Adrenal gland (tissue), 12 donors: ENCODE results near the gene C5orf34. TPM values are rescaled to one million over a fixed set of nuclear protein-coding genes. Genes with fewer than 3 reads are reported as not detected.
"Not testable (repeated sequence)": the region's sequence is repeated elsewhere in the genome, so short reads cannot be mapped to it uniquely, and the experiment has no call there.

Source experiments
- DNase-seq, 7 donors: peaks; one replicate each; pipeline ENCODE4 v3.0.0-alpha.2; 2019 to 2020
- H3K27ac ChIP-seq, 5 donors: fragments of 200-600 bp; sonication (generic) in 4 of 5; 1 replicate in 3 of 5; 2 replicates in 2 of 5; pipeline versions ENCODE4 v1.5.1 to v1.8.0; 2016 to 2020; ENCODE audit warnings: mild to moderate bottlenecking in 1 of 5
- H3K27me3 ChIP-seq: fragments of 200-600 bp; 2 replicates; pipeline ENCODE4 v1.8.0; 2021
- H3K36me3 ChIP-seq, 2 donors: fragments of 200-600 bp; replicated peaks in 1 of 2; 1 replicate in 1 of 2; 2 replicates in 1 of 2; pipeline versions ENCODE4 v1.5.1 to v1.8.0; 2018 to 2022
- H3K4me1 ChIP-seq, 2 donors: fragments of 200-600 bp; replicated peaks in 1 of 2; 1 replicate in 1 of 2; 2 replicates in 1 of 2; pipeline versions ENCODE4 v1.5.1 to v1.8.0; 2018 to 2021
- H3K4me3 ChIP-seq, 4 donors: fragments of 200-600 bp; sonication (generic) in 3 of 4; one replicate each; pipeline ENCODE4 v1.5.1; 2016 to 2018
- H3K9me3 ChIP-seq, 3 donors: fragments of 200-600 bp; sonication (generic) in 1 of 3; replicated peaks in 1 of 3; 1 replicate in 2 of 3; 2 replicates in 1 of 3; pipeline versions ENCODE4 v1.5.1 to v1.8.0; 2016 to 2021
- POLR2A ChIP-seq, 2 donors: fragments of 450-650 bp; IDR thresholded peaks; one replicate each; pipeline ENCODE4 v1.6.1; 2017; ENCODE audit warnings: antibody characterized with exemption in 2 of 2, mild to moderate bottlenecking in 2 of 2, moderate library complexity in 1 of 2
- WGBS, 4 donors: extraction: QIAGEN DNeasy Blood & Tissue Kit in 2 of 4; methylation state at CpG; one replicate each; pipeline versions ENCODE4 v1.1.5 to v1.1.7; 2013 to 2017; 5-methylcytosine and 5-hydroxymethylcytosine counted together
- intact Hi-C, 2 donors: fragments of 100-400 bp; cut with DNase I; formaldehyde crosslinking; loops; one replicate each; pipeline versions ENCODE4 v1.14.1 to v1.15.0; 2022 to 2023
- polyA plus RNA-seq, 3 donors: library from polyadenylated mRNA; stranded (reverse); fragments of 200-250 nt in 2 of 3; fragments of 350-450 nt in 1 of 3; fragmentation: Illumina TruSeq in 1 of 3; extraction: RNeasy Lipid Tissue Mini Kit (QIAGEN cat#74804) in 1 of 3; gene quantifications; one replicate each; pipeline ENCODE4 v1.2.3, GENCODE V29; 2013 to 2014
- total RNA-seq, 9 donors: library from RNA; depleted of rRNA in 4 of 9; stranded (reverse); fragments of >200 nt in 4 of 9; fragments of 120-200 nt in 1 of 9; fragmentation: NEBNext Ultra II Directional in 1 of 9; extraction: Animal tissue kit (Norgen Biotek cat#: 25700) in 1 of 9; gene quantifications; one replicate each; pipeline versions ENCODE4 v1.1.0 to v1.2.4, GENCODE V29; 2013 to 2023
- TF ChIP-seq, protein P1 (sequence below), 6 experiments: fragments of 450-650 bp in 4 of 6; fragments of 200-600 bp in 2 of 6; sonication (generic) in 1 of 6; IDR thresholded peaks; 1 replicate in 5 of 6; 2 replicates in 1 of 6; pipeline versions ENCODE4 v1.5.1 to v1.8.0; 2016 to 2021; ENCODE audit warnings: antibody characterized with exemption in 6 of 6, mild to moderate bottlenecking in 2 of 6, moderate library complexity in 1 of 6
- donor health status: healthy with polysubstance abuse.
- donor health status: Bipolar disorder and iron deficiency.
- donor health status: DM: yes; HTN: yes; CAD: no.
- donor health status: DM: no; HTN: no; CAD: no.
- donor health status: DM: no; HTN: no; CAD: no.
- donor health status: DM: yes; HTN: yes; CAD: no.

Gene C5orf34
- total and polyA plus RNA-seq, 12 donors: 0.34 to 3.7 (median 0.67) TPM; not detected in 1

GRCh38 chr5:43520615-43521014 lies 5.7 kb upstream of the C5orf34 start:
- Histone ChIP-seq H3K27ac (no peak overlapping the region), H3K4me3 (no peak overlapping the region), H3K4me1 (peaks cover 0 to 5% of the 10 kb centered on the region in 2 donors), H3K27me3 (no peaks in the 10 kb centered on the region), H3K36me3 (no peaks in the 10 kb centered on the region), H3K9me3 (no peaks in the 10 kb centered on the region)
- TF ChIP-seq POLR2A (IDR thresholded peaks at IDR 0.05): no peak
- TF ChIP-seq, protein P1, sequence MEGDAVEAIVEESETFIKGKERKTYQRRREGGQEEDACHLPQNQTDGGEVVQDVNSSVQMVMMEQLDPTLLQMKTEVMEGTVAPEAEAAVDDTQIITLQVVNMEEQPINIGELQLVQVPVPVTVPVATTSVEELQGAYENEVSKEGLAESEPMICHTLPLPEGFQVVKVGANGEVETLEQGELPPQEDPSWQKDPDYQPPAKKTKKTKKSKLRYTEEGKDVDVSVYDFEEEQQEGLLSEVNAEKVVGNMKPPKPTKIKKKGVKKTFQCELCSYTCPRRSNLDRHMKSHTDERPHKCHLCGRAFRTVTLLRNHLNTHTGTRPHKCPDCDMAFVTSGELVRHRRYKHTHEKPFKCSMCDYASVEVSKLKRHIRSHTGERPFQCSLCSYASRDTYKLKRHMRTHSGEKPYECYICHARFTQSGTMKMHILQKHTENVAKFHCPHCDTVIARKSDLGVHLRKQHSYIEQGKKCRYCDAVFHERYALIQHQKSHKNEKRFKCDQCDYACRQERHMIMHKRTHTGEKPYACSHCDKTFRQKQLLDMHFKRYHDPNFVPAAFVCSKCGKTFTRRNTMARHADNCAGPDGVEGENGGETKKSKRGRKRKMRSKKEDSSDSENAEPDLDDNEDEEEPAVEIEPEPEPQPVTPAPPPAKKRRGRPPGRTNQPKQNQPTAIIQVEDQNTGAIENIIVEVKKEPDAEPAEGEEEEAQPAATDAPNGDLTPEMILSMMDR (IDR thresholded peaks at IDR 0.05): no peak
- intact Hi-C loops: no loop called here
- DNase-seq: no peak
- WGBS, 4 donors: 84 to 96% (median 91%) methylated on average over 1 of the region's 1 CpG

- Histone ChIP-seq H3K27me3 (no peaks in the 10 kb centered on the region), H3K4me3 (peak overlapping the region in 2 of 4 donors; percentile 36 to 64), H3K36me3 (no peaks in the 10 kb centered on the region), H3K9me3 (no peaks in the 10 kb centered on the region), H3K27ac (peak overlapping the region in 4 of 5 donors; percentile 58 to 76 (median 74)), H3K4me1 (peaks cover 8 to 16% of the 10 kb centered on the region in 2 donors)
- WGBS, 4 donors: 31 to 48% (median 44%) methylated on average over 1 of the region's 1 CpG
- intact Hi-C loops: no loop called here
- no peak for DNase-seq
- TF ChIP-seq, protein P1 (IDR thresholded peaks at IDR 0.05): no peak
- TF ChIP-seq POLR2A (IDR thresholded peaks at IDR 0.05): no peak
These were observed 715 bp upstream of the C5orf34 start for GRCh38 chr5:43515678-43516048.

DNA sequence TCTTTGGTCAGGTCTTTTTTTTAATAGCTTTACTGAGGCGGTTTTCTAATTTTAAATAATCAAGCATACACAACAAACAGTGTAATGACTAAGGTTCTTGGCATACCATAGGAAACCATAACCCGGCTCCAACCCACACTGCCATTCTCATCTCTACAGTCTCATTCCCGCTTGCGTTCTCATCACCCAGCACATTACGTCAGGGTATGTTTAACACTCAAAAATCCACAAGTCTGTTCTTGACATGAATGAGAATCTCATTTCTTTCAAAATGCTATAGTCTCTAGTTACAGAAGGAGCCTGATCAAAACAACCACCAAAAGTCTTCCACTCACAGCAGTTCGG lies 505 bp downstream of the C5orf34 start:
- no peak for DNase-seq
- TF ChIP-seq, protein P1 (IDR thresholded peaks at IDR 0.05): no peak
- TF ChIP-seq POLR2A (IDR thresholded peaks at IDR 0.05): no peak
- no peaks in the 10 kb centered on the region for H3K27me3 ChIP-seq
- WGBS, 4 donors: 1 to 3% (median 1%) methylated on average over 6 of the region's 6 CpGs
- H3K27ac ChIP-seq: peak overlapping the region; percentile 30 to 76 (median 72)
- H3K4me1 ChIP-seq: peaks cover 8 to 16% of the 10 kb centered on the region in 2 donors
- peak overlapping the region; percentile 28 to 89 (median 50) for H3K4me3 ChIP-seq
- intact Hi-C loops: no loop called here
- no peaks in the 10 kb centered on the region for H3K36me3 ChIP-seq
- H3K9me3 ChIP-seq: no peaks in the 10 kb centered on the region

DNA sequence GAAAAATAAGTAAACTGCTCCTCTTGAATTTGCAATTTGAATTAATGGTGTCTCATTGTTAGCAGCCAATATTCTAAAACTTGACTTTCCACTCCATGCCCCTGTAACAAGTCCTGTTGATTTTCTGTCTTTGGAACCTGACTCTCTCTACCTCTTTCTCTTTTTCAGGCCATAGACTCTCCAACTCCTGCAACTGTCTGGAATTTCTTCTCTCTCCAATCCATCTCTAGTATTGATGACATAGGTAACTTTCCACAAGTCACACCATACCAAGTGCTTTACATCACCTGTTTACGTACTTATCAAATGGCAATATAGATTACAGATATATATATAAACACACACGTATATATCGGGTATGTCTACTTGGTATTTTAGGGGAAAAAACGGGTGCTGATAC lies 923 bp downstream of the C5orf34 start:
- Histone ChIP-seq H3K9me3 (no peaks in the 10 kb centered on the region), H3K27ac (no peak overlapping the region), H3K27me3 (no peaks in the 10 kb centered on the region), H3K36me3 (no peaks in the 10 kb centered on the region), H3K4me1 (peaks cover 8 to 16% of the 10 kb centered on the region in 2 donors), H3K4me3 (peak overlapping the region in 1 of 4 donors; percentile 64)
- 18 to 28% (median 27%) methylated on average over 4 of the region's 4 CpGs for WGBS, 4 donors
- TF ChIP-seq POLR2A (IDR thresholded peaks at IDR 0.05): no peak
- TF ChIP-seq, protein P1 (IDR thresholded peaks at IDR 0.05): no peak
- intact Hi-C loops: no loop called here
- DNase-seq: no peak

GRCh38 chr5:43511062-43511461 lies 3.9 kb downstream of the C5orf34 start:
- H3K27ac ChIP-seq, intact Hi-C loops: not testable (repeated sequence)
- WGBS, 4 donors: 91 to 98% (median 94%) methylated on average over 24 to 36 of the region's 36 CpGs; no CpG with 5 or more reads in 1 of the 4 donors

More at GRCh38 chr5:43511062-43511461, 3.9 kb downstream of the C5orf34 start:
- H3K36me3 ChIP-seq, DNase-seq, H3K4me3 ChIP-seq, H3K27me3 ChIP-seq, H3K9me3 ChIP-seq: not testable (repeated sequence)
- peaks cover 8 to 16% of the 10 kb centered on the region in 2 donors for H3K4me1 ChIP-seq
